CD4-positive, alpha-beta memory T cell (primary cell): Measurements from ENCODE around the gene ARFGAP1. TPM values are rescaled to one million over a fixed set of nuclear protein-coding genes. Genes with fewer than 3 reads are reported as not detected.

Source experiments
- CTCF ChIA-PET: fragments of 350-600 bp; sonication (Branson Sonifier 250); formaldehyde crosslinking; loops from one replicate; lab custom pipeline; 2021; ENCODE audit warnings: inconsistent platforms; ENCODE audit not compliant: partially characterized antibody; lab: Charles Lee
- POLR2A ChIA-PET: fragments of 350-600 bp; sonication (Branson Sonifier 250); formaldehyde crosslinking; loops from one replicate; lab custom pipeline; 2021; ENCODE audit not compliant: partially characterized antibody; lab: Charles Lee
- DNase-seq, 5 donors: peaks; one replicate each; pipeline versions ENCODE4 v3.0.0 to v3.0.0-alpha.2; 2020 to 2022; ENCODE audit warnings: mixed read lengths in 1 of 5
- H3K27ac ChIP-seq: one replicate; pipeline ENCODE4 v1.7.0; 2013; ENCODE audit warnings: low read depth, low read length
- H3K27me3 ChIP-seq: 2 replicates; pipeline ENCODE4 v1.7.0; 2013; ENCODE audit warnings: mild to moderate bottlenecking, low read length, moderate library complexity; ENCODE audit not compliant: insufficient read depth
- H3K36me3 ChIP-seq: 2 replicates; pipeline ENCODE4 v1.7.0; 2013; ENCODE audit warnings: mild to moderate bottlenecking, low read length, moderate library complexity; ENCODE audit not compliant: insufficient read depth
- H3K4me1 ChIP-seq: 2 replicates; pipeline ENCODE4 v1.7.0; 2013; ENCODE audit warnings: mild to moderate bottlenecking, low read length, moderate library complexity; ENCODE audit not compliant: insufficient read depth
- H3K4me3 ChIP-seq, 2 donors: one replicate each; pipeline ENCODE4 v1.7.0; 2013; ENCODE audit warnings: low read length in 2 of 2, mild to moderate bottlenecking in 1 of 2
- H3K9me3 ChIP-seq, 2 donors: one replicate each; pipeline ENCODE4 v1.7.0; 2013; ENCODE audit warnings: low read length in 2 of 2, control low read depth in 1 of 2; ENCODE audit not compliant: control insufficient read depth in 1 of 2
- H3K27ac Mint-ChIP-seq, 7 donors: one replicate each; pipeline ENCODE4 v1.8.0; 2020 to 2021; ENCODE audit warnings: mixed read lengths in 7 of 7, mild to moderate bottlenecking in 6 of 7, inconsistent platforms in 3 of 7, moderate library complexity in 3 of 7
- H3K27me3 Mint-ChIP-seq, 2 donors: one replicate each; pipeline ENCODE4 v1.8.0; 2020 to 2021; ENCODE audit warnings: mixed read lengths in 2 of 2
- H3K36me3 Mint-ChIP-seq, 2 donors: one replicate each; pipeline ENCODE4 v1.8.0; 2020 to 2021; ENCODE audit warnings: mixed read lengths in 2 of 2, inconsistent platforms in 1 of 2, mild to moderate bottlenecking in 1 of 2
- H3K4me1 Mint-ChIP-seq, 4 donors: one replicate each; pipeline ENCODE4 v1.8.0; 2020 to 2021; ENCODE audit warnings: mixed read lengths in 4 of 4, mild to moderate bottlenecking in 1 of 4
- H3K4me3 Mint-ChIP-seq, 8 donors: one replicate each; pipeline ENCODE4 v1.8.0; 2020 to 2021; ENCODE audit warnings: mixed read lengths in 8 of 8, mild to moderate bottlenecking in 7 of 8, moderate library complexity in 6 of 8, inconsistent platforms in 3 of 8
- H3K9me3 Mint-ChIP-seq, 8 donors: one replicate each; pipeline ENCODE4 v1.8.0; 2020 to 2021; ENCODE audit warnings: mixed read lengths in 8 of 8, mild to moderate bottlenecking in 5 of 8, inconsistent platforms in 3 of 8, moderate library complexity in 1 of 8
- intact Hi-C: fragments of 100-400 bp; cut with micrococcal nuclease; formaldehyde crosslinking; loops from one replicate; pipeline ENCODE4 v1.15.1; 2023
- polyA plus RNA-seq, 2 donors: library from polyadenylated mRNA; unstranded; fragments of 300-500 nt; fragmentation: Illumina TruSeq; gene quantifications; one replicate each; pipeline ENCODE4 v1.2.3, GENCODE V29; 2021
- total RNA-seq, 2 experiments: library from RNA; stranded (reverse); gene quantifications; one replicate each; pipeline ENCODE4 v1.2.3, GENCODE V29; 2021

The ARFGAP1 gene
- total and polyA plus RNA-seq, 4 experiments from 2014 or later = 11.5 to 120 (median 69.4) TPM

GRCh38 chr20:63227260-63227659 is 45.4 kb upstream of the ARFGAP1 start:
- peaks cover 0 to 4% (median 0%) of the 10 kb centered on the region in 4 donors for H3K4me1 Mint-ChIP-seq
- intact Hi-C loops = no loop called here
- ChIA-PET POLR2A (no interaction called here), CTCF (no interaction called here)
- H3K27me3 ChIP-seq = peaks cover 15% of the 10 kb centered on the region
- H3K36me3 ChIP-seq = no peaks in the 10 kb centered on the region
- H3K4me3 ChIP-seq = no peak overlapping the region
- no peaks in the 10 kb centered on the region for H3K4me1 ChIP-seq
- peaks cover 0 to 2% (median 0%) of the 10 kb centered on the region in 8 donors for H3K9me3 Mint-ChIP-seq
- H3K27ac ChIP-seq = no peak overlapping the region
- no peaks in the 10 kb centered on the region for H3K9me3 ChIP-seq
- H3K27me3 Mint-ChIP-seq = peaks cover 16 to 32% of the 10 kb centered on the region in 2 donors
- H3K4me3 Mint-ChIP-seq = no peak overlapping the region
- no peak overlapping the region for H3K27ac Mint-ChIP-seq
- DNase-seq = peak in 1 of 5 donors; percentile 2
- no peaks in the 10 kb centered on the region for H3K36me3 Mint-ChIP-seq

GRCh38 chr20:63228806-63229205 is 43.8 kb upstream of the ARFGAP1 start:
- peaks cover 19 to 35% of the 10 kb centered on the region in 2 donors for H3K27me3 Mint-ChIP-seq
- no peak overlapping the region for H3K27ac ChIP-seq
- peaks cover 0 to 4% (median 0%) of the 10 kb centered on the region in 4 donors for H3K4me1 Mint-ChIP-seq
- peak in 1 of 5 donors; percentile 17 for DNase-seq
- H3K27me3 ChIP-seq = peaks cover 15% of the 10 kb centered on the region
- H3K36me3 Mint-ChIP-seq = no peaks in the 10 kb centered on the region
- H3K36me3 ChIP-seq = no peaks in the 10 kb centered on the region
- ChIA-PET POLR2A (no interaction called here), CTCF (interaction anchor here (0.8 kb wide), 1 partner anchor 10 kb away, joined by 3 read pairs; no protein-coding TSS in a partner anchor)
- intact Hi-C loops = no loop called here
- no peaks in the 10 kb centered on the region for H3K9me3 Mint-ChIP-seq
- H3K4me3 Mint-ChIP-seq = no peak overlapping the region
- no peak overlapping the region for H3K4me3 ChIP-seq
- H3K9me3 ChIP-seq = no peaks in the 10 kb centered on the region
- H3K27ac Mint-ChIP-seq = no peak overlapping the region
- no peaks in the 10 kb centered on the region for H3K4me1 ChIP-seq

GRCh38 chr20:63230800-63231268 is 41.8 kb upstream of the ARFGAP1 start:
- H3K4me1 ChIP-seq = no peaks in the 10 kb centered on the region
- Mint-ChIP-seq H3K4me3 (no peak overlapping the region), H3K4me1 (peaks cover 0 to 16% (median 0%) of the 10 kb centered on the region in 4 donors), H3K9me3 (no peaks in the 10 kb centered on the region), H3K27me3 (peaks cover 19 to 38% of the 10 kb centered on the region in 2 donors), H3K27ac (no peak overlapping the region), H3K36me3 (no peaks in the 10 kb centered on the region)
- H3K9me3 ChIP-seq = no peaks in the 10 kb centered on the region
- H3K36me3 ChIP-seq = no peaks in the 10 kb centered on the region
- no peak overlapping the region for H3K27ac ChIP-seq
- ChIA-PET POLR2A (no interaction called here), CTCF (no interaction called here)
- DNase-seq = peak in 1 of 5 donors; percentile 19
- peaks cover 15% of the 10 kb centered on the region for H3K27me3 ChIP-seq
- intact Hi-C loops = no loop called here
- H3K4me3 ChIP-seq = no peak overlapping the region

- Mint-ChIP-seq H3K27me3 (peaks cover 19 to 36% of the 10 kb centered on the region in 2 donors), H3K27ac (peak overlapping the region in 1 of 7 donors; percentile 41), H3K4me3 (no peak overlapping the region), H3K4me1 (peaks cover 0 to 19% (median 0%) of the 10 kb centered on the region in 4 donors), H3K9me3 (no peaks in the 10 kb centered on the region), H3K36me3 (no peaks in the 10 kb centered on the region)
- H3K36me3 ChIP-seq = no peaks in the 10 kb centered on the region
- H3K27me3 ChIP-seq = peaks cover 15% of the 10 kb centered on the region
- H3K27ac ChIP-seq = no peak overlapping the region
- ChIA-PET CTCF (interaction anchor here (6.1 kb wide), 1 partner anchor 8 kb away, joined by 33 read pairs; no protein-coding TSS in a partner anchor), POLR2A (no interaction called here)
- intact Hi-C loops = no loop called here
- no peaks in the 10 kb centered on the region for H3K4me1 ChIP-seq
- no peak overlapping the region for H3K4me3 ChIP-seq
- no peaks in the 10 kb centered on the region for H3K9me3 ChIP-seq
- peak in 1 of 5 donors; percentile 4 for DNase-seq
These were observed 40.2 kb upstream of the ARFGAP1 start for GRCh38 chr20:63232235-63233060.

GRCh38 chr20:63233061-63233344 is 39.6 kb upstream of the ARFGAP1 start:
- Histone ChIP-seq H3K27me3 (peaks cover 15% of the 10 kb centered on the region), H3K9me3 (no peaks in the 10 kb centered on the region), H3K4me1 (no peaks in the 10 kb centered on the region), H3K27ac (no peak overlapping the region), H3K4me3 (no peak overlapping the region), H3K36me3 (no peaks in the 10 kb centered on the region)
- H3K36me3 Mint-ChIP-seq = no peaks in the 10 kb centered on the region
- H3K27ac Mint-ChIP-seq = no peak overlapping the region
- H3K4me3 Mint-ChIP-seq = no peak overlapping the region
- no peaks in the 10 kb centered on the region for H3K9me3 Mint-ChIP-seq
- H3K27me3 Mint-ChIP-seq = peaks cover 19 to 35% of the 10 kb centered on the region in 2 donors
- ChIA-PET CTCF (interaction anchor here (6.1 kb wide), 1 partner anchor 9 kb away, joined by 33 read pairs; no protein-coding TSS in a partner anchor), POLR2A (no interaction called here)
- DNase-seq = peak in 1 of 5 donors; percentile 18
- intact Hi-C loops = no loop called here
- H3K4me1 Mint-ChIP-seq = peaks cover 0 to 19% (median 0%) of the 10 kb centered on the region in 4 donors

GRCh38 chr20:63233924-63234323 is 38.7 kb upstream of the ARFGAP1 start:
- ChIA-PET POLR2A (no interaction called here), CTCF (interaction anchor here (6.1 kb wide), 1 partner anchor 10 kb away, joined by 33 read pairs; no protein-coding TSS in a partner anchor)
- Histone ChIP-seq H3K4me3 (no peak overlapping the region), H3K27me3 (peaks cover 15% of the 10 kb centered on the region), H3K4me1 (no peaks in the 10 kb centered on the region), H3K9me3 (no peaks in the 10 kb centered on the region), H3K36me3 (no peaks in the 10 kb centered on the region), H3K27ac (no peak overlapping the region)
- intact Hi-C loops = no loop called here
- no peak overlapping the region for H3K4me3 Mint-ChIP-seq
- H3K36me3 Mint-ChIP-seq = no peaks in the 10 kb centered on the region
- peaks cover 0 to 19% (median 0%) of the 10 kb centered on the region in 4 donors for H3K4me1 Mint-ChIP-seq
- H3K9me3 Mint-ChIP-seq = no peaks in the 10 kb centered on the region
- no peak overlapping the region for H3K27ac Mint-ChIP-seq
- peaks cover 19 to 35% of the 10 kb centered on the region in 2 donors for H3K27me3 Mint-ChIP-seq
- peak in 1 of 5 donors; percentile 3 for DNase-seq

- no peaks in the 10 kb centered on the region for H3K36me3 ChIP-seq
- peak overlapping the region in 1 of 7 donors; percentile 62 for H3K27ac Mint-ChIP-seq
- CTCF ChIA-PET = interaction anchor here (6.1 kb wide), 1 partner anchor 11 kb away, joined by 33 read pairs; no protein-coding TSS in a partner anchor
- no peaks in the 10 kb centered on the region for H3K36me3 Mint-ChIP-seq
- peaks cover 8% of the 10 kb centered on the region for H3K27me3 ChIP-seq
- intact Hi-C loops = no loop called here
- H3K9me3 Mint-ChIP-seq = no peaks in the 10 kb centered on the region
- H3K27ac ChIP-seq = no peak overlapping the region
- POLR2A ChIA-PET = no interaction called here
- peak overlapping the region in 1 of 8 donors; percentile 41 for H3K4me3 Mint-ChIP-seq
- H3K9me3 ChIP-seq = no peaks in the 10 kb centered on the region
- H3K27me3 Mint-ChIP-seq = peaks cover 12 to 26% of the 10 kb centered on the region in 2 donors
- H3K4me1 Mint-ChIP-seq = peaks cover 0 to 19% (median 0%) of the 10 kb centered on the region in 4 donors
- no peaks in the 10 kb centered on the region for H3K4me1 ChIP-seq
- peak in 1 of 5 donors; percentile 22 for DNase-seq
- no peak overlapping the region for H3K4me3 ChIP-seq
These were observed 37.8 kb upstream of the ARFGAP1 start for GRCh38 chr20:63234693-63235398.
